NT2/D1 (cell line): ENCODE data around the gene CTXN1.

Experiments used
- DNase-seq: peaks from one replicate; pipeline ENCODE4 v3.0.0-alpha.2; 2011; ENCODE audit warnings: low read depth, low spot score
- H3K27me3 ChIP-seq: 2 replicates; pipeline ENCODE4 v1.6.0; 2011; ENCODE audit warnings: mild to moderate bottlenecking; ENCODE audit not compliant: insufficient read length, insufficient read depth
- H3K36me3 ChIP-seq: 2 replicates; pipeline ENCODE4 v1.6.1; 2011; ENCODE audit warnings: mild to moderate bottlenecking, low read length, mixed read lengths; ENCODE audit not compliant: insufficient read depth, insufficient read length
- H3K4me1 ChIP-seq: 2 replicates; pipeline ENCODE4 v1.5.1; 2011; ENCODE audit not compliant: insufficient read depth, insufficient read length
- H3K4me3 ChIP-seq: 2 replicates; pipeline ENCODE4 v1.5.1; 2011; ENCODE audit warnings: low read depth; ENCODE audit not compliant: insufficient read length
- H3K9ac ChIP-seq: 2 replicates; pipeline ENCODE4 v1.6.0; 2011; ENCODE audit warnings: low read depth; ENCODE audit not compliant: insufficient read length
- H3K9me3 ChIP-seq: 2 replicates; pipeline ENCODE4 v1.5.1; 2011; ENCODE audit warnings: mild to moderate bottlenecking, low read length; ENCODE audit not compliant: insufficient read depth
- SUZ12 ChIP-seq: IDR thresholded peaks from 2 replicates; pipeline ENCODE4 v1.6.1; 2011; ENCODE audit not compliant: insufficient read length, insufficient read depth; ENCODE audit errors: extremely low read depth
- YY1 ChIP-seq: IDR thresholded peaks from 2 replicates; pipeline ENCODE4 v1.6.1; 2011; ENCODE audit not compliant: insufficient read length, insufficient read depth
- ZNF274 ChIP-seq: IDR thresholded peaks from 2 replicates; pipeline ENCODE4 v1.6.1; 2011; ENCODE audit warnings: mild to moderate bottlenecking, low read depth, low read length

Gene CTXN1

DNA sequence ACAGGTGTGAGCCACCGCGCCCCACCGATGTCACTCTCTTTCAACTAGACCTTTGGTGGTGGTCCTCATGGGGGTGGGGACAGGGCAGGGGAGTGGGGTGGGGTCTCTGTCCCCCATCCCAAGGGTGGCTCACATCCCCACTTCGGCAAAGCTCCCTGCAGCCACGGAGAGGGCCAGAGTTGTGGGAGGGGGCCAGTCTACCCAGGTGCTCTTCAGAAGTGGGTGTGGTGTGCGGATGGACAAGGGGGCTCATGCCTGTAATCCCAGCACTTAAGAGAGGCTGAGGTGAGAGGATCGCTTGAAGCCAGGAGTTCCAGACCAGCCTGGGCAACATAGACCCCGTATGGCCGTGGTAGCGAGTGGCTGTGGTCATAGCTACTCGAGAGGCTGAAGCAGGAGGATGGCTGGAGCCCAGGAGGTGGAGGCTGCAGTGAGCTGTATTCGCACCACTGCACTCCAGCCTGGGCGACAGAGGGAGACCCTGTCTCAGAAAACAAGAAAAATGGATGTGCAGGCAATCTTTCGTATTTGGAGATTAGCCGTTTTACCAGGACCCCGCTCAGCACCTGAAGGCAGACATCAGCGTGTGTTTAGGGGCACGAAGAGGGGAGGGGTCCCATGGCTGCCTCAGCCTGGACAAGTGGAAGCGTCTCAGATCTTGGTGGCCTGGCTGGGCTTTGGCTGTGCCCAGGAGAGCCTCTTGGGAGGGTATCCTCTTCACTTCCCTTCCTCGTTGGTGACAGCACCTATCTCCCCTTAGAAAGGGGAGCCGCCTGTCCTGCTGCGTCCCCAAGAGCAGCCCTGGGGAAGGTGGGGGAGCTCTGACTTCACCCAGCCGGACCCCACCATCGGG, 10.5 kb downstream of the CTXN1 start:
- Histone ChIP-seq H3K9ac (peak overlapping the region; percentile 85), H3K27me3 (peaks cover 36% of the 10 kb centered on the region), H3K4me3 (peak overlapping the region; percentile 45), H3K4me1 (peaks cover 7% of the 10 kb centered on the region), H3K36me3 (peaks cover 24% of the 10 kb centered on the region), H3K9me3 (peaks cover 4% of the 10 kb centered on the region; the same call in 1 of the 2 replicates)
- TF ChIP-seq SUZ12 (no peak), YY1 (no peak), ZNF274 (no peak)
- DNase-seq = no peak

DNA sequence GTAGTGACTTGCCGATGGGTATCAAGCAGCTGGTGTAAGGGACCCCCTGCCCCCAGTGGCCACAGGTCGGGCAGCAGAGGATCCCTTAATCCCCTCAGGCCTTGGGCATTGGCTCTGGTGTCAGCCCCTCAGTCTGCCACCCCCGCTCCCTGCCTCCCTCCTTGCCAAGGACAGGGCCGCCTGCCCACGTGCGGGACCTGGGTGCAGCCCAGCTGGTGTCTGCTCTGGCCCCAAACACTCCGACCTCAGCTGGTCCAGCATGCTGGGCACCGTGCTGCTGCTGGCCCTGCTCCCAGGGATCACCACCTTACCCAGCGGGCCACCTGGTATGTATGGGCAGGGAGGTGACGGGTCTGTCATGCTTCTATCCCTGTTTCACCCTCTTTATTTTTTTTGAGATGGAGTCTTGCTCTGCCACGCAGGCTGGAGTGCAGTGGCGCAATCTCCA, 11.3 kb downstream of the CTXN1 start, which contains the start of gene TGFBR3L:
TGFBR3L (plus strand) TSS at position 233 of the 448 bp plus-strand sequence.
- TF ChIP-seq YY1 = no peak
- TF ChIP-seq ZNF274 = no peak
- TF ChIP-seq SUZ12 = no peak
- Histone ChIP-seq H3K9me3 (peaks cover 4% of the 10 kb centered on the region; the same call in 1 of the 2 replicates), H3K4me1 (peaks cover 7% of the 10 kb centered on the region), H3K4me3 (peak within 1 kb of the TSS; percentile 45), H3K36me3 (peaks cover 32% of the 10 kb centered on the region), H3K9ac (peak within 1 kb of the TSS; percentile 85), H3K27me3 (peaks cover 36% of the 10 kb centered on the region)
- no peak for DNase-seq

DNA sequence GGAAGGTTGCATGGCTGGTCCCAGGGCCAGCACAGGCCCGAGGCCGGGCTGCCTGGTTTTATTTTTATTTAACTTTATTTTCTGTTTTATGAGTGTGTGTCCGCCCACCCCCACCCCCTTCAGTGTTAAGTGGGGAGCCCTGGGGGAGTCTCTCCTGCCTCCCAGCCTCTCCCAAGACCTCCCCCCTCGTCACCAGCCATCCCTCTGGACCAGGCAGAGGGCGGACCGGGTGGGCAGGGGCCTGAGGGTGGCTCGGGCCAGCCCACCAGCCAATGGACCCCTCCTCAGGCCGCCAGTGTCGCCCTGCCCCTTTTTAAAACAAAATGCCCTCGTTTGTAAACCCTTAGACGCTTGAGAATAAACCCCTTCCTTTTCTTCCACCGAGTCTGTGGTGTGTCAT, 11.8 kb downstream of the CTXN1 start:
- Histone ChIP-seq H3K9ac (no peak overlapping the region), H3K9me3 (peaks cover 4% of the 10 kb centered on the region; the same call in 1 of the 2 replicates), H3K4me3 (no peak overlapping the region), H3K4me1 (peaks cover 7% of the 10 kb centered on the region), H3K27me3 (peaks cover 36% of the 10 kb centered on the region), H3K36me3 (peaks cover 35% of the 10 kb centered on the region)
- no peak for DNase-seq
- no peak for TF ChIP-seq ZNF274
- no peak for TF ChIP-seq YY1
- TF ChIP-seq SUZ12 = no peak

DNA sequence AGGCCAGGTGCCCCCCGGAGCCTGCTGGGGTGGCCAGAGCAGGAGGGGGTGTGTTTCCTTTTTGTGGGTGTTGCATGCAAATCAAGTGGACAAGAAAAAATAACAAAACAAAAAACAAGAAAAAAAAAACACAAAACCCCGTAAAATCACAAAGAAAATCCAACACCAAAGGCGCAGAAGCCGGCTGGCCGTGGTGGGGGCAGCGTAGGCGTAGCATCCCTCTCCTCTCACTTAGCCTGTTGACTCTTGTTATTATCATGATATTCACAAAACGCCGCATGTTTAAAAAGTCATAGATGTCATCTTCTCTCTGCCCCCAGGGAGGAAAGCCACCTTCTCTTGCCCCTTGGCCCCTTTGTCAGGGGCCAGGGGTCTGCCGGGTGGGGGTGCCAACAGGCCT, 12.3 kb downstream of the CTXN1 start:
- Histone ChIP-seq H3K9me3 (peaks cover 2% of the 10 kb centered on the region; the same call in 1 of the 2 replicates), H3K27me3 (peaks cover 33% of the 10 kb centered on the region), H3K36me3 (peaks cover 35% of the 10 kb centered on the region), H3K9ac (no peak overlapping the region), H3K4me1 (peaks cover 3% of the 10 kb centered on the region), H3K4me3 (no peak overlapping the region)
- no peak for DNase-seq
- no peak for TF ChIP-seq ZNF274
- TF ChIP-seq YY1 = no peak
- TF ChIP-seq SUZ12 = no peak

DNA sequence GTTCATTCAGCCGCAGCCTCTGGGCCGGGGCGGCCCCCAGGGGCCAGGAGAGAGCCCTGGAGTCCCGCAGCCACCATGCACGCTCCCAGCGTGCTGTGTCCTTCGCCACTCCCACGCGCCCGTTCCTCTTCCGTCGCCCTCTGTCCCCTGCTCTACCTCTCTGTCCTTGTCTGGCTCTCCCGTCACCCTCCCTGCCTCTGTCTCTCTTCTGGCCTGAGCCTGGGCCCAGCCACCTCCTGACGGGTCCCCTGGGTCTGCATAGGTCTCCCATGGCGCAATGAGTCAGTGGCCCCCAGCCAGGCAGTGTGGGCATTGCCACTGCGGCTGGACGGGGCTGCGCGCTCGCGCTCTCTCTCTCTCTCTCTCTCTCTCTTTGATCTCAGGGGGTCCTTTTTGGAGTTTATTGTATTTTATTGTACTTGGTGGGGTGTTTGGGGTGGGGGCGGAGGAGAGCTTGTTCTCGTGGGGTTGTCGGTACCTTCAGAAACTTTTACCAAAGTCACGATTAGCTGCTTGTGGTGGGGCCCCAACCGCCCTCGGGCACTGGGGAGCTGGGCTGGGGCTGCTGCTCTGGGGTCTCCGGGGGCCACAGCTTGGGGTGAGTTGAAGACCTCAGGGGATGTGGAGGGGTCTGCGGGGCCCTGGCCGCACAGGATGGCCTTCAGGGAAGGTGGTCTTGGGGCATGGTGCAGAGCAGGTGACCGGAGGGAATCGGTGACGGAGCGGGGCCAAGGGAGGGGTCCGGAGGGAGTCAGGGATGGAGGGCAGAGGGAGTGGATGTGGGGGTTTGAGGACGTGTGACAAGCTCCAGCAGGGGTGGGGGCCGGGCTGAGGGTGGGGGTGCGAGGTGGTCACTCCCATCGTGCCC, 13.0 kb downstream of the CTXN1 start:
- H3K36me3 ChIP-seq = peaks cover 35% of the 10 kb centered on the region

DNA sequence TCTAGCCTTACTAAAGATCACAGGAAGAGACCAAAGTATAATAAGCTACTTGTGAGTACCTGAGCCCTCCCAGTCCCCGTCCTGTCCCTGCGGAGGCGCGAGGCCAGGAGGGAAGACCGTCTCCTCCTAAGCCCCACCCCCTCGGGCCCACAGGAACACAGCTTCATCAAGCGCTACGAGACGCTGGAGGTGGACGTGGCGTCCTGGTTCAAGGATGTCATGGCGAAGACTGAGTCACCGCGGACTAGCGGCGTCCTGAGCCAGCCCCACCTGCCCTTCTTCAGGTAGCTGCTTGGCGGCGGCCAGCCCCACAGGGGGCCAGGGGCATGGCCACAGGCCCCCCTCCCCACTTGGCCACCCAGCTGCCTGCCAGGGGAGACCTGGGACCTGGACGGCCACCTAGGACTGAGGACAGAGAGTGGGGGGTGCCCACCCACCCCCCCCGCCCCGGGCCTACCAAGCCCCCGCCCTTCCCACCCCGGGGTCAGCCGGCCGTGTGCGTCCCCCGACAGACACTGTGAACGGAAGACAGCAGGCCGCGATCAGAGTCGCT, 13.7 kb downstream of the CTXN1 start:
- Histone ChIP-seq H3K9me3 (no peaks in the 10 kb centered on the region), H3K4me3 (no peak overlapping the region), H3K9ac (no peak overlapping the region), H3K4me1 (peaks cover 12% of the 10 kb centered on the region), H3K36me3 (peaks cover 37% of the 10 kb centered on the region), H3K27me3 (peaks cover 22% of the 10 kb centered on the region)
- no peak for TF ChIP-seq YY1
- TF ChIP-seq SUZ12 = no peak
- no peak for TF ChIP-seq ZNF274
- DNase-seq = no peak

More for the DNA sequence above, 13.0 kb downstream of the CTXN1 start:
- no peak overlapping the region for H3K4me3 ChIP-seq
- TF ChIP-seq SUZ12 (no peak), ZNF274 (no peak), YY1 (no peak)
- no peak for DNase-seq
- H3K4me1 ChIP-seq = peaks cover 9% of the 10 kb centered on the region
- peaks cover 29% of the 10 kb centered on the region for H3K27me3 ChIP-seq
- H3K9ac ChIP-seq = no peak overlapping the region
- H3K9me3 ChIP-seq = no peaks in the 10 kb centered on the region
